ENCODE measurements around the gene ID2.

The ID2 gene

DNA sequence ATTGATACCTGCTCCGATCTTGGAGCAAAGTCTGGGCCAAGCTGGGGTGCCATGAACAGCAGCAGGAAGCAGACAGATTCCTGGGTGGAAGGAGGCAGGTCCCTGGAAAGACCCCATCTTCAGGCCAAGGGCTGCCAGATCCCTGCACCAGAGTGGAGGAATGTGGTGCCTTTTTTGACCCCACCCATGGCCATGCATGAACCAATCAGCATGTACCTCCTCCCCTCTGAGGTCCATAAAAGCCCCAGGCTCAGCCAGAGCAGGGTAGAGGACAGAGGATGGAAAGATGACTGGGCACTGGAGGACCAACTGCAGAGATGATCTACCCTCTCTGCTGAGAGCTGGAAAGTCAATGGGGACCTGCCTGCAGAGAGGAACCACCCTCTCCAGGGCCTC, 34.4 kb upstream of the ID2 start:
- DNase-seq = no peak

DNA sequence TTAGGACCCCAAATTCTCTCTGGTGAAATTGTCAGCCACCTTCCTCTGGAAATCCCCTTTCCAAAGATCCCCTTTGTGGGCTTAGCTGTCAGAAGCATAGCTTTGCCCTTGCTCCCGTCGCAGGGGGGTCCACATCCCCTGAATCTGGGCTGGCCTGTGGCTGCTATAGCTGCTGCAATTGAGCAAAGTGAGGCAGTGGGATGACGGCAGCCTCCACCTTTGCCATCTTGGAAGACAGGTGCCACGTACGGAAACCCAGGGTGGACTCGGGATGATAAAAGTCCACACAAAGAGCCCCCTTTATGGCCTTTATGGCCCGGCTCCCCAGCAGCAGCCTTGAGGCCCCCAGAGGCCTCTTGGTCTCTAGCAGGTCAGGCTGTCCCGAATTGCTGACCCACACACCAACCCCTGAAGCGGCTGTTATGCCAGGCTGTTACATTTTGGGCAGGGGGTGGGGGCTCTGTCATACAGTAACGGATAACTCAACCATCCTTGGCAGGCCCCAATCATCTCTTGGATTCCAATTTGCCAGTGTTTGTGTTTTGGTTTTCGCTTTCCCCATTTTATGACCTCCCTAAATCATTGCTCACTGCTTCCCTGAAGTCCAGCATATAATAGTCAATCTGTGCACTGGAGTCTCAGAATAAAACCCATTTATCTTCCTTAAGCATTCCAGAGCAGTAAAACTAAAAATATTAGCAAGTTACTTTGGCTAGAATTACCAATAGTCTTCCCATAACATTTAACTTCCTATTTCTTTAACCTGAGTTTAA, 33.2 kb upstream of the ID2 start:
- no peak for DNase-seq

GRCh38 chr2:8649718-8650117, 32.1 kb upstream of the ID2 start:
- no peak for DNase-seq

DNA sequence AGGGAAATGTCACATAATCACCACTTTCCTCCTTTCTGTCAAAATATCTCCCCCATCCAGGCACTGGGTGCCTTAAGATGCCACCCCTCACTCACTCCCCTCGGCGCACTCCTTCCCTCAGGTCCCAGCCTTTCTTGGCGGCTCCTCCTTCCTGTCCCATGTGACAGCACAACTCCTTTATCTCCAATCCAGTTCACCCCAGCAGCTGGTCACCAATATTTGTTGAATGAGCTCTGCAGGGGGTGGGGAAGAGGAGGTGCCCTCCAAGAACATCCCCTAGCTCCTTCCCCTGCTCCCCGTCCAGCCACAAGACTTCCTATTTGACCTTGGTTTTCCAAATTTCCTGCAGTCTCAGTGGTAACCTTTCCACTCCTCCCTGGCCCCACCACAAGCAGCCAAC, 31.6 kb upstream of the ID2 start:
- no peak for DNase-seq

GRCh38 chr2:8652774-8653426, 29.0 kb upstream of the ID2 start:
- DNase-seq = no peak

DNA sequence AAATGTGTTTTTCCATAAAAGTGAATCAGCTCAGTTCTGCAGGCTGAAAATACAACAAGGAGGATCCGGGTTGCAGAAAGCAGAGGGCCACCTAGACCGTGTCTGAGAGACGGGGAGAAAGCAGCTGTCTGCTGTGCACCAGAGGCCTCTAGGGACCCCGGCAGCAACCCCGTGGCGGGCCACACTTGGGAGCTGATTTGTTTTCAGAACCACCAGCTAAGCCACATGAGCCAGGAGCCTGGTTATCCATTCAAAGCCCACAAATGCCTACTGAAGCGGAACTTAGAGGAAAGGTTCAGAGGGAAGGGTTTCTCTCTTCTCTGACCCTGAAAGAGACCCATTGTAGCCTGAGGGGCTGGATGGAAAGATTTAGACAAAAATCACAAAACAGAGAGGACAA, 28.4 kb upstream of the ID2 start:
- DNase-seq = peak in 16 of 51 donors; percentile 12 to 56 (median 24)

DNA sequence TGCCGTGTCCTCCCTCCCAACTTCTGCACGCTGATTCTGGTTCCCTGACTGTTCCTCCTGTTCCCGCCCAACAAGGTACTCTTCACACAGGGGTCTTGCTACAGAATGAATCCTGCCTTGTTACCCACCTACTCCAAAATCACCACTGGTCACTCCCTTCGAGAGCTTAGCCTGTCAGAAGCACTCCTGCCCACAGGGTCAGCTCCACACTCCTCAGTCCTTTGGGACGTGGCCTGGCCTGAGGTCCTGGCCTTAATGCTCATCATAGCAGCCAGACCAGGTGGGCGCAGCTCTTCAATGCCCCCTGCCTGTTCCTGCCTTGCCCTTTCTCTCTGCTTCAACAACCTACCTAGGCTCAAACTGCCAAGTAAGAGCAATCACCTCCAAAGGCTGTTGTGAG, 27.8 kb upstream of the ID2 start:
- no peak for DNase-seq

GRCh38 chr2:8654483-8654882, 27.4 kb upstream of the ID2 start:
- DNase-seq = no peak

GRCh38 chr2:8656160-8656641, 25.7 kb upstream of the ID2 start:
- no peak for DNase-seq

DNA sequence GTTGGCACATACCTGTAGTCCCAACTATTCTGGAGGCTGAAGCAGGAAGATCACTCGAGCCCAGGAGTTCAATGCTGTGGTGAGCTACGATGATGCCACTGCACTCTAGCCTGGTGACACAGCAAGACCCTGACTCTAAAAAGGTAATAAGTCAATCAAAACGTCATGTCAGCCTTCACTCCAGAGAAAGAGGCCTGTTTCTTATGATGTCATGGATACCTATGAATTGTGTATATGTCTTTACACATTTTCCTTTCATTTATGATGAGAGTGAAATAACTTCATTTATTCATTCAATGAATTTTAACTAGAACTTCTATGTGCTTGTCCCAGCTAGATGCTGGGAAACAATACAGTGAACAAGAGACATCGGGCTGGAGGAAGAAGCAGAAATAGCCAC, 25.0 kb upstream of the ID2 start:
- no peak for DNase-seq

- no peak for DNase-seq
Observed at GRCh38 chr2:8657423-8658062, 24.3 kb upstream of the ID2 start.

GRCh38 chr2:8658064-8658862, 23.6 kb upstream of the ID2 start:
- no peak for DNase-seq

DNA sequence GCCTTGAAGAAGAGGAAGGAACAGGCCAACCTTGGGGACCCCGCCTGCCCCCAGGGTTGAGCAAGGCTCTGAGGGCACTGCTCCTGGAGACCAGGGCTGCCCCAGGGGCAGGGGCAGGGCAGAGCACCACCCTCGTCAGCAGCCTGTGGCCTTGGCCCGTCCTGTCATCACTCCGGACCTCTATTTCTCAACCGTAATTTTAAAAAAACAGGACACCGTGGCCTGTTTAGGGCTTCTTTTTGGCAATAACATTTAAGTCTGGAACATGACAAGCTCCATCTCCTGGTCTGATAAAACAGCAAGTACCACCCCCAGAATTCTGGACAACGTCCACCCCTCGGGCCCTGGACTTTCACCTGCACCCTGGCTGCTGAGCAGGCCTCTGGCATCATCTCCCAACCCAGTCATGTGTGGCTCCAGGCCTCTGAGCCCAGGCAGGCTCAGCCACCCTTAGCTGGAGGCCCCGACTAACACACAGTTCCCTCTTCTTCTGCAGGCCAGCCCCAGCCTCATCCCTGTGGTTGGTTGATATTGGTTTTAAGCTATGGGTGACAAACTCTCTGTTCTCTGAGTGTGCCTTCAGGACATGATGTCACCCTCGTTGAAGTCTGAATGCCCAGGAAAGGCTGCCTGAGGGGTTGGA, 22.6 kb upstream of the ID2 start:
- no peak for DNase-seq

- DNase-seq = no peak
Observed at GRCh38 chr2:8659735-8660492, 21.9 kb upstream of the ID2 start.

DNA sequence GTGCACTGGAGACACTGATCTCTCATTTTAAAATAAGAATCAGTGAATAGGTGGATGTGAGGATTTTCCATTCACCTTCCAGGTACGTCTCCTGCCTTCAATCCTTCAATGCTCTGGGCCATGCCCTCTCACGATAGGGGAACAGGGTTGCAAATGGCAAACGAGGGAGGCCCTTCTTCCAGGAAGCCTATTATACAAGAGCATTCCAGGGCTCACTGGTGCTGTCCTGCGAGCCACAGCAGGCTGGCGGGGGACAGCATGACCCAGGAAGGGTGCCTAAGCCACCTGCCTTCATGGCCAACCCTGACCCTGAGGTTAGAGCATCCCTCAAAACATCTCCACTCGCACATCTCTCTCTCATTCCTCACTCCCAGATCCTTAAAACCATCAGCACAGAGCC, 20.6 kb upstream of the ID2 start:
- no peak for DNase-seq

DNA sequence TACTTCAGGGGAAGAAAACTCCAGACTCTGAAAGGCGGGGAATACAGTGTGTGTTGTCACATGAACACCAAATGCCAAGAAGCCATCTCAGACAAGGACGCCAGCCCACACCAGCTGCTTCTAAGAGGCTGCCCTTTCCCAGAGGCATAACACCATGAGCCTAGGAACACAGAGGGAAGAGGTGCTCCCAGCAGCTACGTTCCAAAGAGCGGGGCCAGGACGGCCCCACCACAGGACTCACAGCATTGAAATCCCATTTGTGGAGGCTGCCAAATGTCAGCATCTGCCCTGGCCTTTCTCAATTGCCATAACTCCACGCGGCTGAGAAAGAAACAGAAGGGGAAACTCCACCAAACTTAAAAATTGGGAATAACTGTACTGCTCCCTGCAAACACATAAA, 20.1 kb upstream of the ID2 start:
- DNase-seq = no peak

DNA sequence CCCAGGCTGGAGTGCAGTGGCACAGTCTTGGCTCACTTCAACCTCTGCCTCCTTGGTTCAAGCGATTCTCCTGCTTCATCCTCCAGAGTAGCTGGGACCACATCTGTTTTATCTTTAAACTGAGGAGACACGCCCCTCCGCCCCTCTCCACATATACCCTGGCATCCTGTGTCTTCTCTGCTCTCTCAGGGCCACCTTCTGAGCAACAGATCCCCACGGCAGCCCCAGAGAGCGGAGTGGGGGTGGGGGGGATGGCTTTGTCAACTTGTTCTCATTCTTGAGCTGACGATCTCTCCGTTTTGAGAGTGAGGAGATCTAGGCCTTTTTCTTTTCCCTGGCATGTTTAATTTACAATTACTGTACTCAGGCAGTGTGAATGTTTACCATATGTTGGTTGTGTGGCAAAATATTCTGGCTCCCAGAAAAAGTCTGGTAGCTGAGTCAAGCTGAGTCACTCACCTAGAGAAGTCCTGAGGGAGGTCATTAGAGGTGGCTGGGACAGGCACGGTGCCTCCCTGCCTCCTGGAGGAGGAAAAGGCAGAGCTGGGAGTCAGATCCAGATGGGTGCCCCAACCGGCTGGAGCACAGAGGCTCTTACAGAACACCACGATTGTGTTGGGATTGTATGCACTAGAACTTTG, 19.5 kb upstream of the ID2 start:
- no peak for DNase-seq

- DNase-seq = no peak
Observed at GRCh38 chr2:8663997-8664396, 17.9 kb upstream of the ID2 start.

- no peak for DNase-seq
Observed at GRCh38 chr2:8666581-8666980, 15.3 kb upstream of the ID2 start.

DNA sequence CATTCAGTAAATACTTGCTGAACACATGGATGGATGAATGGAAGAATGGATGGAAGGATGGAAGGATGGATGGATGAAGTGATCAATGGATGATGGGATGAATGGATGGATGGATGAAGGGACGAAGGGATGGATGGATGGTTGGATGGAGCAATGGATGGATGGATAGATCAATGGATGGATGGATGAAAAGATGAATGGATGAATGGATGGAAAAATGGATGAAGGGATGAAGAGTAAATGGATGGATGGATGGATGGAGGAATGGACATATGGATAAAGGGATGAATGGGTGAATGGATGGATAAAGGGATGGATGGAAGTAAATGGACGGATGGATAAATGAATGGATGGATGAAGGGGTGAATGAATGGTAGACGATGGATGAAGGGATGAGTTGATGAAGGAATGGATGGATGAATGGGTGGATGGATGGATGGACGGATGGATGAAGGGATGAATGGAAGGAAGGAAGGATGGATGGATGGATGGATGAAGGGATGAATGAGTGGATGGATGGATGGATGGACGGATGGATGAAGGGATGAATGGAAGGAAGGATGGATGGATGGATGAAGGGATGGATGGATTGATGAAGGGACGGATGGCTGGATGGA, 13.9 kb upstream of the ID2 start:
- no peak for DNase-seq

Data from hypothalamus (tissue), 51 donors.